Right kidney (tissue), 1 donor: ENCODE data around the gene AQP4.

Experiments
- DNase-seq: peaks from one replicate; pipeline ENCODE4 v3.0.0-alpha.2; 2016

Gene AQP4

DNA sequence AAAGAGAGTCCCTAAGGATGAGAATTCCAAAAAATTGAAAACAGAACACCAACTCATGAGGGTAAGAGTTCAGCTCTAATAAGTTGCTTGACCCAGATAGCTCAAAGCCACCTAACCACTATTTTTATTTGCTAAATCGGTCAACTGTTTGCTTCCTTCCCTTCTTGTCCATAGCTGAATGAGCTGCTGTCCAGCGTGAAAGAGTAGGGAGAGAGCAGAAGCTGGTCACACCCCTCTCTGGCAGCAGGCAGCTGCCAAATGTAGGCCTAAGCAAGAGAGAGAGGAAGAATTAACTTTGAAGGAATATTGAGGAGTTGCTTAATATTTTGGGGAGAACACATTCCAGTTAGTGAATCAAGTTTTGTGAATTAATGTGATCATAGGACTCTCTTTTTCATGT, 25.9 kb downstream of the AQP4 start:
- no peak for DNase-seq

GRCh38 chr18:26832302-26832701, 33.2 kb downstream of the AQP4 start:
- DNase-seq: no peak

DNA sequence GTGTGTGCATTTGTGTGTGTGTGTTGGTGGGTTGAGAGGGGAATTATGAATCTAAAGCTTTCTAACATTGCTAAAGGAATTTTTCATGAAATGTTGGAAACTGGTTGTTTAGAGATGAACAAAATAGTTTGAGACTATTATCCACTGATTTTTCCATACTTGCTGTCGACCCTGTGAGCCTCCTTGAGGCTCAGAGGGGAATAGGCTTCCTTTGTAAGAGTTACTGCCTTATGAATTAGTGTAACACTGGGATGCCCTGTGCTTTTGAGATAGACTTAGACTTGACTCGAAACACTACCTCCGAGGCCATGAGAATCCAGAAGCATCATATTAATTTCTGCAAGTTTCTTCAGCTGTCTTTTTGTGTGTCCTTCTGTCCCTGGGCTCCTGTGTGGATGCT, 37.9 kb downstream of the AQP4 start:
- no peak for DNase-seq

DNA sequence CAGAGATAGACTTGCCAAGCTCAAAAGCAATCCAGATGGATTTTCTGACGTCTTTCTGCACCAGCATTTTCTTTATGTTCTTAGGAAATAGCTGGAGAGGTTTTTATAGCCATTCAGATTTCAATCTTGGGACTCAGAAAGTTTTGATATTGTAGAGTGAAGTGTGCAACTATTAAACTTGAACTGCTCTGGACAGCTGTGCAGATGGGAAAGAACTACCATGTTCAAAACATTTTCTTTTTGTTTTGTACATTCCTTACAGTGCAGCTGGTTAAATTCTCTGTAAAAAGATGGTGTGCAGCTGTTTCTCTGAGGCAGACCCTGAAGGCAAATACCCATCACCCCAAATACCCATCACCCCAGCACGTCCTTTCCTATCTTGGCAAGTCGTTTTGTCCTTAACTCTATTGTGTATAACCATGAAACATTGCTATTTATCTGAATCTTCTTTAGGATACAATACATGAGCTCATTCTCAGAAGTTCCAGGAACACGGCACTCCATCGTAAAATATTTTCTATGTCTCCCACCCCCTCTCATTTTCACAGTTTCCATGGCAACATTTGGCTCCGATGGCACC, 38.8 kb downstream of the AQP4 start:
- DNase-seq: no peak

GRCh38 chr18:26821181-26821580, 44.3 kb downstream of the AQP4 start:
- DNase-seq: no peak

DNA sequence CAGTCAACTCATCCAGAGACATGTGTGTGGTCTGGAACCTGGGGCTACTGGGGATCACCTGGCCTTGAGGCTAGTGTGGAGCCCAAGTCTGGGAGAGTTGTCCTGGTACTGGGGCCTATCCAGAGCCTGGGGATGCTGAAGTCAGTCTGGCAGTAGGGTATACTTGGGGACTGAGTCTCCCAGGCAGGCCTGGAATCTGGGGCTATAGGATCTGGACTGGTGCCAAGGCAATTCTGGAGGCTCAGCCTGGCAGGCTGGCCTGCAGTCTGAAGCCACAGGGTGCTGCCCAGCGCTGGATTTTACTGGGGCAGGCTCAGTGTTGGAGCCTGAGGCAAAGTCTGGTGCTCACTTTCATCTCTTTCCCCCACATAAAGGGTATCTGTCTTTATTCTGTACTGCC, 46.5 kb downstream of the AQP4 start:
- DNase-seq: no peak

DNA sequence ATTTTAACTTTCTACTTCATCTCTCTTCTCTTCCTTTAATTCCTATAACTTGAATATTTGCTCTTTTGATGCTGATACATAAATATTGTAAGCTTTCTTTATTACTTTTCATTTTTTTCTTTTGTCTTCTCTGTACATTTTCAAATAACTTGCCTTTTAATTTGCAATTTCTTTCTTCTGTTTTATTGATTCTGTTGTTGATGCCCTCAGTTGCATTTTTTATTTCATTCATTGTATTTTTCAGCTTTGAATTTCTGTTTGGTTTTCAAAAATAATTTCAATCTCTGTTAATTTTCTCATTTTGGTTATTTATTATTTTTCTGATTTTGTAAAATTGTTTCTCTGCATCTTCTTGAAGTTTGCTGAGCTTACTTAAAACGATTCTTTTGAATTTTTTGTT, 47.0 kb downstream of the AQP4 start:
- DNase-seq: no peak

- peak; percentile 39 for DNase-seq
Observed at GRCh38 chr18:26813043-26813442, 52.5 kb downstream of the AQP4 start.

DNA sequence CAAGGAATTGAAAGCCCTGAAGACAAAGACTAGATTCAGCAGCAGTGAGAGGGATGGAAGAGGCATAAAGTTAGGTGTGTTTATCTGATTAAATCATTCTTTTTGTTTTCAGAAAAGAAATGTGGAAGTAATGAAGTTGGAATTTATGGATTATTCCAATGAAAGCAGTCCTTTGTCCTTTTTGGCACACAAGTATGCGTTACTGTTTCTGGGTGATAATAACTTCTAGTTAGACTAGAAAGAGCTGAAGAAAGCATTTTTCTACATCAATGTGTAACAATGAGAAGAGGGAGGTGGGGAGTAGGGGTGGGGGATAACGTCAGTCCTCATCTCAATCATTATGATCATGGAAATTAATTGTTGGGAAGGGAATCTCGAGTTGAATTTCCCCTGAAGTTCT, 53.0 kb downstream of the AQP4 start:
- DNase-seq: no peak

DNA sequence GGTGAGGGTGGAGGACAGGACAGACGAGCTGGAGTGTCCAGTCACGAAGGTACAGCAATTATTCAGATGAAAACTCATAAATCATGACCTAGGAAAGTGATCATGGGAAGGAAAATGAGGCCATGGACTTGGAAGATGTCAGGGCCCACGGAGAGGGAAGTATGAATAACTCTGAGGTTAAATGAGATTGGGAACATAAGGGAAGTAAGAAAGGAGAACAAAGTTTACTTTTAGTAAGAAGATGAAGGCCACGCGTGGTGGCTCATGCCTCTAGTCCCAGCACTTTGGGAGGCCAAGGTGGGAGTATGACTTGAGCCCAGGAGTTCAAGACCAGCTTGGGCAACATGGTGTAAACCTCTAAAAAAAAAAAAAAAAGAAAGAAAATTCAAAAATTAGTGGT, 56.2 kb downstream of the AQP4 start:
- DNase-seq: no peak

DNA sequence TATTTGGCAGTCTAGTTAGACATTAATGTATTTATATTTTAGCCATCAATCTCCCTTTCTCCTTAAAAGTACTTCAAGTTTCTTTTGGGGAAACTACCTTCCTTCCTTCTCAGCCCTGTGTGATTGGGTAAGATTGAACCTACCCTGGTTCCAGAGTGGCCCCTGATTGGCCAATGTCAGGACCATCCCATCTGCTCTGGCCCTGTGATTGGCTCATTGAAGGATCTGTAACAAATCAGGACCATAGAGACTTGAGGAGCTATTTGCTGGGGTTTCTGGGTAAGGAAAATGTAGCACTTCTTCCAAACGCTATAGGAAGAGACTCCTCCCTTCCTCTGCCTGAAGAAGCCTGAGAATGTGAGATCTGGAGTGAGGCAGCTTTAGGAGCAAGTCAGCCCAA, 59.3 kb downstream of the AQP4 start:
- DNase-seq: no peak

GRCh38 chr18:26804519-26804918, 61.0 kb downstream of the AQP4 start:
- peak; percentile 21 for DNase-seq

DNA sequence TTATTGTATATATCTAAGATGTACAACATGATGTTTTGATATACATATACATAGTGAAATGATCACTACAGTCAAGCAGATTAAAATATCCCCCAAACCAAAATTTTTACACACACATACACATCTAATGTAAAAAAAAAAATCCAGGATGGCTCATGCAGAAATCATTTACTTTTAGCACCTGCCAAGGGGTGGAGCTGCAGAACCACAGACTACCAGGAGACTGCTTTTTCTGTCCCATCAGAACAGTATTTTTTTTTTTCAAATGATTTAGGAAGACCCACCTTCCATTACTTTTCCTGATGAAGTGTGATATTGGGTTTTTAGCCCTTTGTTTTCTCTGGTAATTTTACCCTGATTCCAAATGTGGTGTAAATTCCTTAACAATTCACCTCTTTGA, 61.9 kb downstream of the AQP4 start:
- no peak for DNase-seq

GRCh38 chr18:26802330-26803200, 62.9 kb downstream of the AQP4 start:
- no peak for DNase-seq
